EH (cell line): ENCODE data around the gene SNCB.
"Not testable (repeated sequence)": the region's sequence is repeated elsewhere in the genome, so short reads cannot be mapped to it uniquely, and the experiment has no call there.

Experiments used
- DNase-seq: peaks from one replicate; pipeline ENCODE4 v3.0.0-alpha.2; 2015; ENCODE audit warnings: low read depth

The SNCB gene

GRCh38 chr5:176621661-176622079 lies 8.7 kb downstream of the SNCB start:
- no peak for DNase-seq

GRCh38 chr5:176620333-176620981 lies 9.9 kb downstream of the SNCB start:
- DNase-seq = peak; percentile 50

GRCh38 chr5:176619569-176620332 lies 10.6 kb downstream of the SNCB start:
- no peak for DNase-seq

GRCh38 chr5:176619203-176619568 lies 11.1 kb downstream of the SNCB start:
- peak; percentile 83 for DNase-seq

GRCh38 chr5:176618783-176619182 lies 11.6 kb downstream of the SNCB start:
- no peak for DNase-seq

- no peak for DNase-seq
Measured at GRCh38 chr5:176616511-176616910, 13.8 kb downstream of the SNCB start.

- DNase-seq = peak; percentile 75
Measured at GRCh38 chr5:176614805-176615478, 15.4 kb downstream of the SNCB start.

- DNase-seq = no peak
Measured at GRCh38 chr5:176612855-176613254, 17.5 kb downstream of the SNCB start.

GRCh38 chr5:176612008-176612407 lies 18.3 kb downstream of the SNCB start:
- no peak for DNase-seq

- DNase-seq = peak; percentile 85
Measured at GRCh38 chr5:176611435-176611834, 18.9 kb downstream of the SNCB start.

GRCh38 chr5:176610435-176610773 lies 19.9 kb downstream of the SNCB start:
- DNase-seq = no peak

GRCh38 chr5:176609724-176610434 lies 20.5 kb downstream of the SNCB start, which contains the start of gene GPRIN1:
GPRIN1 (minus strand) TSS chr5:176610156; CDS start chr5:176599834, 10,322 bp downstream.
- peak; percentile 67 for DNase-seq

GRCh38 chr5:176608937-176609723 lies 21.2 kb downstream of the SNCB start:
- DNase-seq = no peak

GRCh38 chr5:176608142-176608705 lies 22.1 kb downstream of the SNCB start:
- no peak for DNase-seq

- DNase-seq = no peak
Measured at GRCh38 chr5:176606875-176607274, 23.5 kb downstream of the SNCB start.

GRCh38 chr5:176606032-176606431 lies 24.3 kb downstream of the SNCB start:
- DNase-seq = no peak

- no peak for DNase-seq
Measured at GRCh38 chr5:176603091-176603490, 27.2 kb downstream of the SNCB start.

GRCh38 chr5:176601901-176602482 lies 28.3 kb downstream of the SNCB start:
- no peak for DNase-seq

GRCh38 chr5:176599749-176600430 lies 30.4 kb downstream of the SNCB start:
- DNase-seq = not testable (repeated sequence)
